ENCODE data around the gene NCL. TPM values are rescaled to one million over a fixed set of nuclear protein-coding genes. Genes with fewer than 3 reads are reported as not detected.

The NCL gene
- total RNA-seq, 1 experiment from 2014 or later = 608 TPM

DNA sequence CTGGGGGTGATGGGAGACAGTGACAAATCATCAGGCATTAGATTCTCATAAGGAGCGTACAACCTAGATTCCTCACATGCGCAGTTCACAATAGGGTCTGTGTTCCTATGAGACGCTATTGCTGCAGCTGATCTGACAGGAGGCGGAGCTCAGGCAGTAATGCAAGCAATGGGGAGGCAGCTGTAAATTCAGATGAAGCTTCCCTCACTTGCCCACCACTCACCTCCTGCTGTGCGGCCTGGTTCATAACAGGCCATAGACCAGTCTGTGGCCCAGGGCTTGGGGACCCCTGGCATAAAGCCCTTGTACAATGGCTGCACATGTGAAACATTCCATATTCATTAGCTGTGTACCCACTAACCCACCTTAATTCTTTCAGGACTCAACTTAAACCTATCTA, 47.9 kb upstream of the NCL start:
- Mint-ChIP-seq H3K27me3 (ENCODE audit: insufficient read depth, unreplicated experiment) (no peaks in the 10 kb centered on the region), H3K36me3 (ENCODE audit: insufficient read depth, unreplicated experiment) (peaks cover 11% of the 10 kb centered on the region), H3K27ac (ENCODE audit: unreplicated experiment) (no peak overlapping the region), H3K4me1 (ENCODE audit: low read depth, unreplicated experiment) (no peaks in the 10 kb centered on the region), H3K9me3 (ENCODE audit: unreplicated experiment) (no peaks in the 10 kb centered on the region), H3K4me3 (ENCODE audit: unreplicated experiment) (no peak overlapping the region)
- H3K4me1 ChIP-seq = no peaks in the 10 kb centered on the region
- CTCF ChIA-PET = no interaction called here
- intact Hi-C loops (cut with micrococcal nuclease; ENCODE audit: unreplicated experiment) = no loop called here
- BruUV-seq (replicated peaks) = no TSS peak
- no peaks in the 10 kb centered on the region for H3K27me3 ChIP-seq (replicated peaks; ENCODE audit: control insufficient read depth, insufficient read depth, low read length)
- no peaks in the 10 kb centered on the region for H3K36me3 ChIP-seq (ENCODE audit: control insufficient read depth, insufficient read depth, low read length)
- TF ChIP-seq CTCF (IDR thresholded peaks at IDR 0.05; ENCODE audit: insufficient read depth in 1 of 2, low read depth in 1 of 2, low read length in 1 of 2, severe bottlenecking in 1 of 2, unreplicated experiment in 1 of 2) = no peak
- no peaks in the 10 kb centered on the region for H3K9me3 ChIP-seq
- POLR2A ChIA-PET = no interaction called here
- H3K4me3 ChIP-seq (ENCODE audit: low read depth, low read length) = no peak overlapping the region
- no peak for DNase-seq

DNA sequence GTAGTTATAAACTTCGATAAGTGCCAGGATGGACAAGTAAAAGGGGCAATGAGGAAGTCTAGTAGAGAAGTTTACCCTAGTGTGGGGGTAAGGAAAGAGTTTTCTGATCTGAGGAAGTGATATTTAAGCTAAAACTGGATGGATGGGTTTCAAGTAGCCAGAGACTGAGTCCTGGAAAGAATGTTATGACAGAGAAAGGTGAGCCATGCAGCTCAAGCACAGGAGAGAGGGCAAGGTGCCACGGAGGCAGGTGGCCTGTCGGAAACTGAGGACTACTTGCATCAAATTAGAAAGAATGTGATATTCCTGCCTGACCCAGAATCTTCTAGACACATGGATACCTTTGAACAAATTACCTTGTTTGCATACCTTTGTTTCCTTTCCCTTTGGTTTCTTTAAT, 39.5 kb upstream of the NCL start:
- H3K36me3 ChIP-seq (ENCODE audit: control insufficient read depth, insufficient read depth, low read length) = no peaks in the 10 kb centered on the region
- no peaks in the 10 kb centered on the region for H3K9me3 Mint-ChIP-seq (ENCODE audit: unreplicated experiment)
- H3K4me1 ChIP-seq = no peaks in the 10 kb centered on the region
- no peak overlapping the region for H3K27ac Mint-ChIP-seq (ENCODE audit: unreplicated experiment)
- H3K4me1 Mint-ChIP-seq (ENCODE audit: low read depth, unreplicated experiment) = no peaks in the 10 kb centered on the region
- intact Hi-C loops (cut with micrococcal nuclease; ENCODE audit: unreplicated experiment) = no loop called here
- no peaks in the 10 kb centered on the region for H3K9me3 ChIP-seq
- no peak for DNase-seq
- CTCF ChIA-PET = no interaction called here
- no peak for TF ChIP-seq CTCF (IDR thresholded peaks at IDR 0.05; ENCODE audit: insufficient read depth in 1 of 2, low read depth in 1 of 2, low read length in 1 of 2, severe bottlenecking in 1 of 2, unreplicated experiment in 1 of 2)
- H3K36me3 Mint-ChIP-seq (ENCODE audit: insufficient read depth, unreplicated experiment) = peaks cover 5% of the 10 kb centered on the region
- no TSS peak for BruUV-seq (replicated peaks)
- POLR2A ChIA-PET = no interaction called here
- H3K27me3 Mint-ChIP-seq (ENCODE audit: insufficient read depth, unreplicated experiment) = no peaks in the 10 kb centered on the region
- no peak overlapping the region for H3K4me3 Mint-ChIP-seq (ENCODE audit: unreplicated experiment)
- no peaks in the 10 kb centered on the region for H3K27me3 ChIP-seq (replicated peaks; ENCODE audit: control insufficient read depth, insufficient read depth, low read length)
- H3K4me3 ChIP-seq (ENCODE audit: low read depth, low read length) = no peak overlapping the region

DNA sequence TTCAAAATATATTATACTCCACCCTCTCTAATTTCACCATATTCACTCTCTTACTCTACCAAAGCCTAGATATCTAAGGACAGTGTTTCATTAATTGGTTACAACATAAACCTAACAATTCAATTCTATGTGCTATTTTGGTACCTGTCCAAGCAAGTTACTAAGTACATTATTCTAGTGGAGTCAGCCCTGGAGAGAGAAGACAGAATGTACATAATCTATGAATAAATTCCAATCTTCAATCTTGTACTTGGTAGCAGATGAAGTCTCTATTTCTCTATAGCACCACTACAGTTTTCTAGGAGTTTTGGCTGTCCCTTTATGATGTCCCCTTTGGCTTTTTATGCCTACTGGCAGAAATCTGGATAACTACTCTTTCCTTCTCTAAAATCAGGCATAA, 38.3 kb upstream of the NCL start:
- ChIA-PET CTCF (interaction anchor here (0.6 kb wide), 1 partner anchor 16 kb away, joined by 3 read pairs; no protein-coding TSS in a partner anchor), POLR2A (no interaction called here)
- no peaks in the 10 kb centered on the region for H3K4me1 ChIP-seq
- Mint-ChIP-seq H3K27ac (ENCODE audit: unreplicated experiment) (no peak overlapping the region), H3K36me3 (ENCODE audit: insufficient read depth, unreplicated experiment) (peaks cover 5% of the 10 kb centered on the region), H3K27me3 (ENCODE audit: insufficient read depth, unreplicated experiment) (no peaks in the 10 kb centered on the region), H3K9me3 (ENCODE audit: unreplicated experiment) (no peaks in the 10 kb centered on the region), H3K4me1 (ENCODE audit: low read depth, unreplicated experiment) (no peaks in the 10 kb centered on the region), H3K4me3 (ENCODE audit: unreplicated experiment) (no peak overlapping the region)
- H3K27me3 ChIP-seq (replicated peaks; ENCODE audit: control insufficient read depth, insufficient read depth, low read length) = no peaks in the 10 kb centered on the region
- no peak for TF ChIP-seq CTCF (IDR thresholded peaks at IDR 0.05; ENCODE audit: insufficient read depth in 1 of 2, low read depth in 1 of 2, low read length in 1 of 2, severe bottlenecking in 1 of 2, unreplicated experiment in 1 of 2)
- no peak for DNase-seq
- H3K36me3 ChIP-seq (ENCODE audit: control insufficient read depth, insufficient read depth, low read length) = no peaks in the 10 kb centered on the region
- no peak overlapping the region for H3K4me3 ChIP-seq (ENCODE audit: low read depth, low read length)
- intact Hi-C loops (cut with micrococcal nuclease; ENCODE audit: unreplicated experiment) = no loop called here
- no TSS peak for BruUV-seq (replicated peaks)
- no peaks in the 10 kb centered on the region for H3K9me3 ChIP-seq
